Nephron (organoid): ENCODE results near the gene AVL9.

Source experiments
- H3K27ac Mint-ChIP-seq, 3 experiments: 2 replicates each; pipeline ENCODE4 v1.8.0; 2020; ENCODE audit warnings: mixed read lengths in 3 of 3, mild to moderate bottlenecking in 2 of 3, moderate library complexity in 1 of 3
- H3K27me3 Mint-ChIP-seq: 2 replicates; pipeline ENCODE4 v1.8.0; 2021; ENCODE audit warnings: low read depth, mild to moderate bottlenecking, moderate library complexity, mixed read lengths
- H3K36me3 Mint-ChIP-seq: 2 replicates; pipeline ENCODE4 v1.8.0; 2020; ENCODE audit warnings: low read depth, mixed read lengths
- H3K4me1 Mint-ChIP-seq: 2 replicates; pipeline ENCODE4 v1.8.0; 2020; ENCODE audit warnings: mixed read lengths
- H3K4me3 Mint-ChIP-seq, 3 experiments: 2 replicates each; pipeline ENCODE4 v1.8.0; 2020; ENCODE audit warnings: mild to moderate bottlenecking in 3 of 3, mixed read lengths in 3 of 3, moderate library complexity in 2 of 3
- H3K9me3 Mint-ChIP-seq: 2 replicates; pipeline ENCODE4 v1.8.0; 2020; ENCODE audit warnings: mixed read lengths
- TF ChIP-seq, protein P1 (sequence below), 3 experiments: fragments of 200-600 bp; sonication (generic); IDR thresholded peaks; one replicate each; pipeline ENCODE4 v1.5.0; 2021; ENCODE audit warnings: antibody characterized with exemption in 3 of 3; ENCODE audit not compliant: unreplicated experiment in 3 of 3

AVL9 gene

DNA sequence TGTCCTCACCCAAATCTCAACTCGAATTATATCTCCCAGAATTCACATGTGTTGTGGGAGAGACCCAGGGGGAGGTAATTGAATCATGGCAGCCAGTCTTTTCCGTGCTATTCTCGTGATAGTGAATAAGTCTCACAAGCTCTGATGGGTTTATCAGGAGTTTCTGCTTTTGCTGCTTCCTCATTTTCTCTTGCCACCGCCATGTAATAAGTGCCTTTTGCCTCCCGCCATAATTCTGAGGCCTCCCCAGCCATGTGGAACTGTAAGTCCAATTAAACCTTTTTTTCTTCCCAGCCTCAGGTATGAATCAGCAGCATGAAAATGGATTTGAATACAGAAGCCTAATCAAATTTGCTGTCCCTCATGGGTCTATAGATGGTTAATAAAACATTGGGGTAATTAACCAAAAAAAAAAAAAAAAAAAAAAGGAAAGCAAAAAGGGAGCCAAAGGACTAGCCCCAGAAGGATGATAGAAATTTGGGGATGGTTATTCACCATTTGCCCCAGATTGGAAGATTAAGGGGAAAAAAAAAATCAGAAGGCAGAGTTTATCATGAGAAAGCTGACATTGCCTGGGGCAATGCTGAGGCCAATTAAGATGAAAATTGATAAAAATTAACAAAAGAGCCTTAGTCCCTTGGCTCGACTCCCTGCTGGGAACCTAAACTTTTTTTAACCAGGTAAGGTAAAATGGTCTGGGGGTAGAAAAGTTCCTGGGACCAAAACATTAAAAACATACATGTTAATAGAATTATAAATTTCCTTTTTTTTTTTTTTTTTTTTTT is 27.6 kb downstream of the AVL9 start:
- Mint-ChIP-seq H3K27me3 (no peaks in the 10 kb centered on the region), H3K9me3 (peaks cover 37% of the 10 kb centered on the region), H3K27ac (no peak overlapping the region), H3K4me1 (no peaks in the 10 kb centered on the region), H3K4me3 (no peak overlapping the region), H3K36me3 (peaks cover 69% of the 10 kb centered on the region)
- TF ChIP-seq, protein P1, sequence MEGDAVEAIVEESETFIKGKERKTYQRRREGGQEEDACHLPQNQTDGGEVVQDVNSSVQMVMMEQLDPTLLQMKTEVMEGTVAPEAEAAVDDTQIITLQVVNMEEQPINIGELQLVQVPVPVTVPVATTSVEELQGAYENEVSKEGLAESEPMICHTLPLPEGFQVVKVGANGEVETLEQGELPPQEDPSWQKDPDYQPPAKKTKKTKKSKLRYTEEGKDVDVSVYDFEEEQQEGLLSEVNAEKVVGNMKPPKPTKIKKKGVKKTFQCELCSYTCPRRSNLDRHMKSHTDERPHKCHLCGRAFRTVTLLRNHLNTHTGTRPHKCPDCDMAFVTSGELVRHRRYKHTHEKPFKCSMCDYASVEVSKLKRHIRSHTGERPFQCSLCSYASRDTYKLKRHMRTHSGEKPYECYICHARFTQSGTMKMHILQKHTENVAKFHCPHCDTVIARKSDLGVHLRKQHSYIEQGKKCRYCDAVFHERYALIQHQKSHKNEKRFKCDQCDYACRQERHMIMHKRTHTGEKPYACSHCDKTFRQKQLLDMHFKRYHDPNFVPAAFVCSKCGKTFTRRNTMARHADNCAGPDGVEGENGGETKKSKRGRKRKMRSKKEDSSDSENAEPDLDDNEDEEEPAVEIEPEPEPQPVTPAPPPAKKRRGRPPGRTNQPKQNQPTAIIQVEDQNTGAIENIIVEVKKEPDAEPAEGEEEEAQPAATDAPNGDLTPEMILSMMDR (IDR thresholded peaks at IDR 0.05; ENCODE audit: unreplicated experiment in 3 of 3) = no peak

DNA sequence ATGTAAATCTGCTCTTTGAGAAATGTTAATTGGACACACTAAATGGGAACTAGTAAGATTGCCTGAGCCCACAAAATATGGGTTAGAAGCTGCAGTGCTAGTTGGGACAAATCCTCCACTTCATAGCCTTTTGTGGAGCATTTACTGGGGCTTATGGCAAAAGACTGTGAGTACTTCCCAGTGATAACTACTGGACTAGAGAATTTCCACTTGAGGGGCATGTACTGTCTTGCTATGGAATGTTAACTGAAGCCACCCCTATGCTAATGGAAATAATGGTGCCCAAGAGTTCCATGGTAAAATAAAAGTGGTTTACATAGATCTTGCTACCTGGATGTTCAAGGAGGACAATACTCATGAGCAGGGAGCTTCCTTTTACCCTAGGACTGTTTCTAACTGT is 29.3 kb downstream of the AVL9 start:
- H3K4me1 Mint-ChIP-seq = no peaks in the 10 kb centered on the region
- TF ChIP-seq, protein P1 (IDR thresholded peaks at IDR 0.05; ENCODE audit: unreplicated experiment in 3 of 3) = no peak

DNA sequence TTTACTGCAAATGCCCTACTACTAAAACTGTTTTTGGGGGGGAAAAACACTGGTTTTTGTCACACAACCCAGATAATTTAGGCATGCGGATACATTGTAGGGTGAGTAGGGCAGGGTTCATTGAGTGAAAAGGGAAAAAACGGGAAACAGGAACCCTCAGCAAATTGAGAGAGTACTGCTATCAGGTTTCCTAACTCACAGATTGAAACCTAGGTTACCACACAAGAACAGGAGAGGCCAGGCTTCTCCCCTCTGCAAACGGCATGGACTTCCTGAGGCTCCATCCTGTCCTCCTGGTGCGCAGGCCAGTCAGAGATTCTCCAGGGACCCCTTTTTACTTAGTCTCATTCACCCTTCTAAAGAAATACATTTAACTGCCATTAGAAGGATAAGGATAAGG is 30.6 kb downstream of the AVL9 start:
- Mint-ChIP-seq H3K27ac (no peak overlapping the region), H3K9me3 (peaks cover 19% of the 10 kb centered on the region), H3K36me3 (peaks cover 53% of the 10 kb centered on the region), H3K4me1 (no peaks in the 10 kb centered on the region), H3K4me3 (no peak overlapping the region), H3K27me3 (no peaks in the 10 kb centered on the region)
- TF ChIP-seq, protein P1 (IDR thresholded peaks at IDR 0.05; ENCODE audit: unreplicated experiment in 3 of 3) = no peak

More for the DNA sequence above, 29.3 kb downstream of the AVL9 start:
- Mint-ChIP-seq H3K27me3 (no peaks in the 10 kb centered on the region), H3K36me3 (peaks cover 66% of the 10 kb centered on the region), H3K9me3 (peaks cover 31% of the 10 kb centered on the region), H3K27ac (no peak overlapping the region), H3K4me3 (no peak overlapping the region)

DNA sequence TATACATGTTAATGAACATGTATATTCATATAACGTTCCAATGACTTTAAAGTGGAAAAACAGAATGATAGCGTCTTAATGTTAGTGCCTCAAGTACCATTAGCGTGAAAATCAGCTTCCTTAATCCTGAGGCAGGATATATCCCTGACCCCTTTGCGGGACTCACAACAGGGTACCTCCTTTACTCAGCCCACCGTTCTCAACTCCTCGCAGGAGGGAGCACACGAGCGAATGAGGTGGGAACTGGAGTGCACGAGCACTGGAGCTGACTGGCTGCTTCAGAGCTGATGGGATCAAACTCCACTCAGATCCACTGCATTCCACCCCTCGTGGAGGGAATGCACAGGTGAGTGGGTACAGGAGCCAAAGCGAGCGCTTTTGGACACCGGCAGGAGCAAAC is 36.1 kb downstream of the AVL9 start:
- no peak overlapping the region for H3K27ac Mint-ChIP-seq
- TF ChIP-seq, protein P1 (IDR thresholded peaks at IDR 0.05; ENCODE audit: unreplicated experiment in 3 of 3) = no peak
- H3K4me1 Mint-ChIP-seq = peaks cover 14% of the 10 kb centered on the region
- no peaks in the 10 kb centered on the region for H3K9me3 Mint-ChIP-seq
- H3K4me3 Mint-ChIP-seq = no peak overlapping the region
- H3K27me3 Mint-ChIP-seq = no peaks in the 10 kb centered on the region
- peaks cover 23% of the 10 kb centered on the region for H3K36me3 Mint-ChIP-seq

DNA sequence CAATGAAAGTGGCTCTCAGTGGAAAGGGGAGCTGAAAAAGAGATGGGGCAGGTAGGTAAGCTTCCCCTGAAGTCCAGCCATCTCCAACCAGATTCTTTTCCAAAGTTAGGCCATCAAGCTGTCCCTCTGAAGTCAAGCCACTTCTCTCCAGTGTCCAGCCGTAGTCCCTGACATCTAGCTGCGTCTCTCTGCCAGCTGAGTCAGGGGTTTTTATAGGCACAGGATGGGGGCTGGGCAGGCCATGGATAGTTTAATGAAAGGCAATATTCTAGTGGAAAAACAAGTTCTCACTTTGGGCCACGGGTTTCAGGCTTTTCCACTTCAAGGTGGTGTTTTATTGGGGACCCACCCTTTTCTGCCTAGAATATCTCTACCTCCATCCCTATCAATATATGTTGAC is 36.8 kb downstream of the AVL9 start:
- Mint-ChIP-seq H3K4me1 (peaks cover 14% of the 10 kb centered on the region), H3K27me3 (no peaks in the 10 kb centered on the region), H3K27ac (peak overlapping the region in 1 of 3 experiments; percentile 79), H3K4me3 (no peak overlapping the region), H3K9me3 (no peaks in the 10 kb centered on the region), H3K36me3 (peaks cover 19% of the 10 kb centered on the region)
- TF ChIP-seq, protein P1 (IDR thresholded peaks at IDR 0.05; ENCODE audit: unreplicated experiment in 3 of 3) = no peak

DNA sequence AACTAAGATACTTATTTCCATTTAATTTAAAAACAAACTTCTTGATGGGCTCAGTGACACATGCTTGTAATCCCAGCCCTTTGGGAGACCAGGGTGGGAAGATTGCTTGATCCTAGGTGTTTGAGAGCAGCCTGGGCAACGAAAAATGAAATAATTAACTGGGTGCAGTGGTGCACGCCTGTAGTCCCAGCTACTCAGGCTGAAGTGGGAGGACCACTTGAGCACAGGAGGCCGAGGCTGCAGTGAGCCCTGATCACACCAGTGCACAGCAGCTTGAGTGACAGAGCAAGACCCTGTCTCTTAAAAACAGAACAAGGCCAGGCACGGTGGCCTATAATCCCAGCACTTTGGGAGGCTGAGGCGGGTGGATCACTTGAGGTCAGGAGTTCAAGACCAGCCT is 37.4 kb downstream of the AVL9 start:
- peaks cover 14% of the 10 kb centered on the region for H3K4me1 Mint-ChIP-seq
- TF ChIP-seq, protein P1 (IDR thresholded peaks at IDR 0.05; ENCODE audit: unreplicated experiment in 3 of 3) = no peak
- no peaks in the 10 kb centered on the region for H3K9me3 Mint-ChIP-seq
- no peak overlapping the region for H3K27ac Mint-ChIP-seq
- H3K36me3 Mint-ChIP-seq = peaks cover 15% of the 10 kb centered on the region
- H3K27me3 Mint-ChIP-seq = no peaks in the 10 kb centered on the region
- H3K4me3 Mint-ChIP-seq = no peak overlapping the region
